ENCODE measurements around the gene LRGUK. TPM values are rescaled to one million over a fixed set of nuclear protein-coding genes. Genes with fewer than 3 reads are reported as not detected.

Gene LRGUK
- total and polyA plus RNA-seq, 2 of the 8 experiments (the other 6 are each of a cell fraction or from before 2014, with no cell fraction given): 1.5 to 3.6 TPM

DNA sequence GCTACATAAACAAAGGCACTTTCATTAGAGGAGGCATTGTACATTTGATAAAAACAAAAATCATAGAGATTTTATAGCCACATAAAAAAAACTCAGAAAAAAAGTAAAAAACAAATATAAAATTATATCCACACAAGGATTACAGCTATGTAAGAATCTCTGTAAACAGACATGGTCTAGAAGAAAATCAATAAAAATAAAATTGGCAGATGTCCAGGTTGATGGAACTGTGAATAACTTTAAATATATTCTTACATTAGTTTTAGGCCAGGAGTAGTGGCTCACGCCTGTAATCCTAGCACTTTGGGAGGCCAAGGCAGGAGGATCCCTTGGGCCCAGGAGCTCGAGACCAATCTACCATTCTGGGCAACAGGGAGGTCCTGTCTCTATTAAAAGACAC, 170.3 kb downstream of the LRGUK start (continued):
- TF ChIP-seq EGR1 (IDR thresholded peaks at IDR 0.05; ENCODE audit: borderline replicate concordance, low read depth, low read length) (no peak), GTF2F1 (IDR thresholded peaks at IDR 0.05; ENCODE audit: borderline replicate concordance, low read depth, low read length) (no peak)
